KMS-11 (cell line): ENCODE results near the gene SELL.

ENCODE experiments used
- H2AFZ ChIP-seq: fragments of 200-600 bp; sonication (generic); 2 replicates; pipeline ENCODE4 v1.6.1; 2016; ENCODE audit warnings: antibody characterized with exemption, mixed run types, low read depth
- H3K27ac ChIP-seq: fragments of 200-600 bp; sonication (generic); 2 replicates; pipeline ENCODE4 v1.6.1; 2016; ENCODE audit warnings: mild to moderate bottlenecking, mixed run types
- H3K27me3 ChIP-seq: fragments of 200-600 bp; sonication (generic); 2 replicates; pipeline ENCODE4 v1.6.1; 2017; ENCODE audit warnings: mild to moderate bottlenecking, low read depth, mixed run types, moderate library complexity; ENCODE audit not compliant: insufficient read depth
- H3K36me3 ChIP-seq: fragments of 200-600 bp; sonication (generic); 2 replicates; pipeline ENCODE4 v1.6.1; 2017; ENCODE audit warnings: mild to moderate bottlenecking, mixed run types; ENCODE audit not compliant: insufficient read depth
- H3K4me1 ChIP-seq: fragments of 200-600 bp; sonication (generic); 2 replicates; pipeline ENCODE4 v1.6.1; 2016; ENCODE audit warnings: mild to moderate bottlenecking, low read depth, mixed run types; ENCODE audit not compliant: poor library complexity, severe bottlenecking
- H3K4me2 ChIP-seq: fragments of 200-600 bp; sonication (generic); 2 replicates; pipeline ENCODE4 v1.7.0; 2016; ENCODE audit warnings: mild to moderate bottlenecking, mixed run types
- H3K4me3 ChIP-seq: fragments of 200-600 bp; sonication (generic); IDR thresholded peaks from 2 replicates; pipeline ENCODE4 v1.6.1; 2017; ENCODE audit warnings: low read depth, low read length, mixed read lengths; ENCODE audit not compliant: insufficient read depth
- H3K79me2 ChIP-seq: fragments of 200-600 bp; sonication (generic); 2 replicates; pipeline ENCODE4 v1.6.1; 2016; ENCODE audit warnings: low read depth, mixed run types; ENCODE audit not compliant: insufficient read depth
- H3K9ac ChIP-seq: fragments of 200-600 bp; sonication (generic); 2 replicates; pipeline ENCODE4 v1.6.1; 2016; ENCODE audit warnings: mild to moderate bottlenecking, mixed run types
- H4K20me1 ChIP-seq: fragments of 200-600 bp; sonication (generic); 2 replicates; pipeline ENCODE4 v1.6.1; 2016; ENCODE audit warnings: mild to moderate bottlenecking, mixed run types; ENCODE audit not compliant: insufficient read depth
- CTCF ChIP-seq: fragments of 200-600 bp; sonication (generic); conservative IDR thresholded peaks from 2 replicates; pipeline ENCODE4 v1.6.1; 2017; ENCODE audit warnings: low read depth, mild to moderate bottlenecking, antibody characterized with exemption, low read length, moderate library complexity, mixed read lengths

Gene SELL

GRCh38 chr1:169746550-169746949 lies 35.1 kb upstream of the SELL start:
- Histone ChIP-seq H4K20me1 (no peaks in the 10 kb centered on the region), H3K27me3 (no peaks in the 10 kb centered on the region), H2AFZ (no peak overlapping the region), H3K9ac (no peak overlapping the region), H3K27ac (no peak overlapping the region), H3K79me2 (no peaks in the 10 kb centered on the region), H3K4me1 (no peaks in the 10 kb centered on the region), H3K36me3 (no peaks in the 10 kb centered on the region), H3K4me3 (no peak overlapping the region), H3K4me2 (no peak overlapping the region)
- TF ChIP-seq CTCF = no peak

DNA sequence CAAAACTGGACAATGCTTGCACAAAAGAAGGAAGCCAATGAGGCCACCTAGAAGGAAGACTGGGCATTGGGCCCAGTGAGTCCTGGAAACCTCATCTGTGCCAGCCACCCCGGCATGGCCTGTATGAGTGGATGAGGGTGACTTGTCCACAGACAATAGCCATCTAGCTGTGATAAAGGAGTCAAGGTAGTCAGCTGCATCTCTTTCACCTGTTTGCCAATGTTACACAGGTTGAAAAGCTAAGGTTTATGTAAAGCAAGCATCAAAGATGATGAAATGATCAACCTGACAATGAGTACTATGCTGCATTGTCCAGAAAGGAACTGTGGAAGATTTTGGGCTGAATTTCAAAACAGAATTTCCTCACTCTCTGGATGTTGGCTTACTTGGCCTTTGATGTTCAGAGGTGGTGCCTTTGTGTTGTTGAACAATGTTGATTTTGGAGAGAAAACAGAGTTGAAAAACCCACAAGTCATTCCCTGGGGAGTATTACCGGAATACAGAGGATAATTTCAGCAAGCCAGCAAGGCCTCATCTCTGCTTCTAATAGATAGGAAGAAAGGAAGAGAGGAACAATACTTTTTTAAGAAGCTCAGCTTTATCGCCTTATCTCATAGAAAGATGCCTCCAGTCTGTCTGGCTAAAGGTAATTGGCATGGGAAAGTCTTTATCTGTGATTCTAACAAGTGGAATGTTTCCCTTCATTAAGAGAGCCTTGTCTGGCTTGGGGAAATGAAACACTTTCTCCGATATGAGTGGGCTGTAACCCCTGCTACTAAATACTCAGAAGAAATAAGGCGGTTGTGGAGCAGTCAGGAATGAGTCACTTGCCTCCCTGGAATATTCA lies 33.8 kb upstream of the SELL start:
- Histone ChIP-seq H3K79me2 (no peaks in the 10 kb centered on the region), H3K4me1 (no peaks in the 10 kb centered on the region), H3K36me3 (no peaks in the 10 kb centered on the region), H3K27ac (no peak overlapping the region), H3K27me3 (no peaks in the 10 kb centered on the region), H3K4me3 (no peak overlapping the region), H2AFZ (no peak overlapping the region), H4K20me1 (no peaks in the 10 kb centered on the region), H3K4me2 (no peak overlapping the region), H3K9ac (no peak overlapping the region)
- TF ChIP-seq CTCF = no peak

GRCh38 chr1:169741666-169742394 lies 30.4 kb upstream of the SELL start:
- Histone ChIP-seq H3K4me3 (no peak overlapping the region), H3K36me3 (no peaks in the 10 kb centered on the region), H4K20me1 (no peaks in the 10 kb centered on the region), H3K27me3 (no peaks in the 10 kb centered on the region), H3K27ac (no peak overlapping the region), H3K9ac (no peak overlapping the region), H3K4me2 (no peak overlapping the region), H3K79me2 (no peaks in the 10 kb centered on the region), H2AFZ (no peak overlapping the region), H3K4me1 (no peaks in the 10 kb centered on the region)
- no peak for TF ChIP-seq CTCF

DNA sequence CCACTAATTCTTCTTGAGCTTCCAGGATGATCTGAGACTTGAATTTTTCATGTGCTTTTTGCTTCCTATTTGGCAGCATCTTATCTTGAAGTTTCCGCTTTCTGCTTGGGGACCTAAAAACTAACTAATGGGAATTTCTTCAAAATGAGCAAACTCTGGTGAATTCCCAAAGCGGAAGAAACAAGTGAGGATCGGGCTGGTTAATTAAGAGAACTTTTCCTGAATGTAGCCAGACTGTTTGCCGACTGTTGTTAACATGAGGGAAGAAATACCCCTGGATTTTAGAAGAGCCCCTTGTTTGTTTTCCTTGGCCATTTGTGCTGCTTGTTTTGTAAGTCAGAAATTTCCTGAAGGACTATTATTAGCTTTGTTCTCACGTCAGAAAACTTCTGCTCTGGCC lies 28.6 kb upstream of the SELL start:
- no peaks in the 10 kb centered on the region for H4K20me1 ChIP-seq
- no peak overlapping the region for H3K27ac ChIP-seq
- H3K27me3 ChIP-seq = no peaks in the 10 kb centered on the region
- no peak for TF ChIP-seq CTCF
- H3K4me3 ChIP-seq = no peak overlapping the region
- H3K79me2 ChIP-seq = no peaks in the 10 kb centered on the region
- no peak overlapping the region for H3K4me2 ChIP-seq
- H3K36me3 ChIP-seq = no peaks in the 10 kb centered on the region
- no peak overlapping the region for H3K9ac ChIP-seq
- H3K4me1 ChIP-seq = no peaks in the 10 kb centered on the region
- no peak overlapping the region for H2AFZ ChIP-seq
